EL (cell line): Measurements from ENCODE around the gene RAB7B.
"Not testable (repeated sequence)": the region's sequence is repeated elsewhere in the genome, so short reads cannot be mapped to it uniquely, and the experiment has no call there.

ENCODE experiments used
- DNase-seq: peaks from one replicate; pipeline ENCODE4 v3.0.0-alpha.2; 2016

Gene RAB7B, protein sequence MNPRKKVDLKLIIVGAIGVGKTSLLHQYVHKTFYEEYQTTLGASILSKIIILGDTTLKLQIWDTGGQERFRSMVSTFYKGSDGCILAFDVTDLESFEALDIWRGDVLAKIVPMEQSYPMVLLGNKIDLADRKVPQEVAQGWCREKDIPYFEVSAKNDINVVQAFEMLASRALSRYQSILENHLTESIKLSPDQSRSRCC

DNA sequence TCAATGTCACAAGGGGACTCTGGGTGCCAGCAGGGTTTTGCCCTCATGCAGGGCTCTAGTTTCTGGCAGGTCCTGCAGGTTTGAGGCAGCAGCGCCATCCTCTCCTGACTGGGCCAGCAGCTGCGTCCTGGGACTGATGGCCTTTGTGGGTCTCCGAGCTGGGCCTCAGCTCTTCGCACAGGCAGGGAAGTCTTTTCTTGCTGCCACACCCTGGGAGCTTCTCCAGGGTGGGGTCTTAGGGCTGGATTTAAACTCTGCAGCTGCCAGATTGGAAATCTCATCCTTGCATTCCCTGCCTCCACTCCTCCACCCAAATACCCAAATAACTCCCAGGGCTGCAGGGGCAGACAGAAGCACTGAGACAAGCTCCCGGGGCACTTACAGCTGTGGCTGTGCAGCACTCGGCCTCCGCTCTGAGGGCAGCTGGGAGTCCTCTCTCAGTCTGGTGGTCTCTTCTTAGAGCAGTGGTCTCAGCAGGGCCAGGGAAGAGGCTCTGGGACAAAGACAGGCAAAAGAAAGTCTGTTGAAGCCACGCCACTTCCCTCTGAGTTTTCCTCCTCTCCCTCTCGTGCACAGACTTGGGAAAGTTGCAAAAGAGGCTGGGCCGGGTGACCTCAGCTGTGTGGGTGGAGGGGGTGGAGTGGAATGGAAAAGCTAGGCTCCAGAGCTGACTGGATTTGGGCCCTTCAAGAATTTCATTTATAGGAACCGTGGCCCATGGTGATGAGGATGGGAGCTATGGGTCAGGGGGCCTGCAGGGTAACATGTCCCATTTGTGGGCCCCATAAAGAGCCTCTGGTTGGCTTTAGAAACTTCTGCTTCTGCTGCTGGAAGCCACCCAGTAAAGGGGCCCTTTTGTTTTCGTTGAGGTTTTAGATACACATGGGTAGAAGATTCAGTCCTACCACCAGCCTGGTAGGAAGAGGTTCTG lies at the start of gene RAB7B:
Gene RAB7B (minus strand): TSS at position 525 of the 931 bp plus-strand sequence. CDS start 9,260 bp downstream, outside the sequence.
- DNase-seq, result peak; percentile 75

DNA sequence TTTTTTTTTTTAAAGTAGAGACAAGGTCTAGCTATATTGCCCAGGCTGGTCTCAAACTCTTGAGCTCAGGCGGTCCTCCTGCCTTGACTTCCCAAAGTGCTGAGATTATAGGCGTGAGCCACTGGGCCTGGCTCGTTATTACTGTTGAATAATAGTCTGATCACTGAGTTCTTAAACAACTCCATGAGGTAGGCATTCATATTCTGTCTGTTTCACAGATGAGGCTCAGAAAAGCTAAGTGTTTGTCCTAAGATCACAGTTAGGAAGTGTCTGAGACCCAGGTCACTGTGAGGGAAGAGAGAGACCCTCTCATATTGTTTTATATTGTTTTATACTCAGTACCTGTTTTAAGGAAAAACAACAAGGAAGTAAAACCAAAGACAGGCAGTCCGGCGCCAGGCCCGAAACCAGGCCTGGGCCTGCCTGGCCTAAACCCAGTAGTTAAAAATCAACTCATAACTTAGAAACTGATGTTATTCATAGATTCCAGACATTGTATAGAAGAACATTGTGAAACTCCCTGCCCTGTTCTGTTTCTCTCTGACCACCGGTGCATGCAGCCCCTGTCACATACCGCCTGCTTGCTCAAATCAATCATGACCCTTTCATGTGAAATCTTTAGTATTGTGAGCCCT lies 49.2 kb upstream of the RAB7B start:
- not testable (repeated sequence) for DNase-seq

DNA sequence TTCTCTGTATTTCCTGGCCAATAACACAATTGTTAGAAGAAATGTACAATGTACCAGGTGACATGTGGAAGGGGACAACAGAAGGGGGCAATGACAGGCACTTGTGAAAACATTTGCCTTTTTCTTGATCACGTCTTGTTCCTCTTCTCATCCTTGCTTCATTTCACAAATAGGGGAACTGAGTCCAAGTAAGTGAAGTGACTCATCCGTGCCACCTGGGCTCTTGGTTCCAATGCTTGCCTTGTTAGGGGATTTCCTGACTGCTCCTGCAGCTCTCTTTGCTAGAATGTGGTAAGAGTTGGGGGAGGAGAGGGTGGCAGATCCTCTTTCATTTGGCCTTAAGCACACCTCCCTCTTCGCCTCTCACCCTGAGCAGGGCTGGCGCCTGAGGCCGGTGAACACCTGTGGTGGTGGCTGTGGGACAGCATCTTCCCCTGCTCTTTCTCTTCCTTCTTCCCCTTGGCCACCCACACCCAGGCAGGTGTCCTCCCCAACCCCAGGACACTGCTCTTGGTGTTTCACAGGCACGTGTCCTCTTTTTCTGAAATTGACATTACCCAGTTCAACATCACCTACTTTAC lies 47.5 kb upstream of the RAB7B start:
- DNase-seq, result no peak

DNA sequence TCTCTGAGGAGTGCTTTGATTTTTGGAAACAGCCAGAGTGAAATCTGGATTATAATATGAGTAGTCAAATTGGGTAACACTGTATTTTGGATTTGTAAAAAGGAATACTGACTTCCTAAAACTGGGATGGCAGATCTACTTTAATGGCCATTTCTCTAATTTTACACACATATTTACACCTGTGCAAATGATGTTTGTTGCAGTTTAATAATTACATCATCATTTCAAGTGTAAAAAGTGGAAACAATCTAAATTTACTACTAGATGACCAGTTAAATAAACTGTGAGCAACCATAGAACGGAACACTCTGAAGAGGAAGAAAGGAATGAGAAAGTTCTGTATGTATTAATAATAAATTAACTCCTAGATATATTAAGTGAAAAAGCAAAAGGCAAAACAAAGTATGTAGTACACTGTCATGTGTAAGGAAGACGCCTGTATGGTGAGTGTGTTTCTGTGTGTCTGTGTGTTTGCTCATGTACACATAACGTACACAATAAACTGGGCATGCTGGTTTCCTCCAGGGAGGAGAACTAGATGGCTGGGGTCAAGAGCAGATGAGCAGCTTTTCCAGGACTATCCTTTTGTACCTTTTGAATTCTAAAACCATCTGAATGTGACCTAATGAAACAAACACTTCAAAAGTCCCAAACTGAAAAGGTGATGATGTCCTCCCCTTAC lies 46.9 kb upstream of the RAB7B start:
- DNase-seq, result no peak

DNA sequence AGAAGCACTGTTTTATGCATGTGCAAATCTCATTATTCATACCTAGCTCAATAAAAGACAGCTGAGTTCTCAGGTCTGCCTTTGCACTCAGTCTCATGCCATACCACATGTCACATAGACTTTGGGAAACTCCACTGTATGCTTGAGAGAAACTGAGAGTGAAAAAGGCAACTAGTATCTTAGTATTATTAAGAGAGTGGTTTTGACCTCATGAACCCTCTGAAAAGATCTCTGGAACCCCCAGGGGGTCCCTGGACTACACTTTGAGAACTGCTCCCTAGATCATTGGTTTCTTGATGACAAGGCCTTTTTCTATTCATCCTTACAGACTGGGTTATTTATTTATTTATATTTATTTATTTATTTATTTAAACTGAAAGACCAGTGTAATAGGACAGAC lies 46.1 kb upstream of the RAB7B start:
- no peak for DNase-seq

DNA sequence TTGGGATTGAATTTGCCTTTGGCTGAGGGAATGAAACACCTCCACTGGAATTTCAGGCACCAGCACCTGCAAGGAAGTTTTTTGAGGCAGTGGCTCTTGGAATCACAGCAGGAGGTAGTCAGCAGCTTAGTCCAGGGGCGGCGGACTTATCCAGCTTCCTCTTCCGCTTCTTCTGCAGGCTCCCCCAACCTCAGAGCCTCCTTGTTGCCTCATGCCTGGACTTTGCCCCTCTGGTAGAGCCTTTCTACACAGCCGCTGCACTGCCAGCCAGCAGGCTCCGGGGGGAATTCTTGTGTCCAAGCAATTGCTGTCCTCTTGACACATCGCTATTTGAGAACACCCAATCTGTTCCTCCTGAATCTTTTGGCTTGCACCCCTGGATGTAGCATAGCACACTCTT lies 45.4 kb upstream of the RAB7B start:
- no peak for DNase-seq

DNA sequence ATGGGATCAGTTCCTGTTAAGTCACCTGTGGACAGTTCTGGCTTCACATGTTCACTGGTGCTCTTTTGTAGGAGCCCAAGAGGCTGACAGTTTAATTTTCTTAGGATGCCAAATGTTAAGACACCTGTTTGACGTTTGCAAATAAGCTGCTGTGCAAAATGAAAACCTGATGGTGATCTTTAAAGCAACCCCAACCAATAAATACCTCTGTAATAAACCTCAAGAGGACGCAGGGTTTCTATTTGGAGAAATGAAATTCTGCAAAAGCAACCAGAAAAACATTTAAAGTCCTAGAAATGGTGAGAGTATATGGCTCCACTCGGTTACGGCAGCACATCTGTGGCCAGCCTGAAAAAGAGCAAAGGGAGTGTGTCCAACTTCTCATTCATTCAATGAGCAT lies 44.1 kb upstream of the RAB7B start:
- no peak for DNase-seq

DNA sequence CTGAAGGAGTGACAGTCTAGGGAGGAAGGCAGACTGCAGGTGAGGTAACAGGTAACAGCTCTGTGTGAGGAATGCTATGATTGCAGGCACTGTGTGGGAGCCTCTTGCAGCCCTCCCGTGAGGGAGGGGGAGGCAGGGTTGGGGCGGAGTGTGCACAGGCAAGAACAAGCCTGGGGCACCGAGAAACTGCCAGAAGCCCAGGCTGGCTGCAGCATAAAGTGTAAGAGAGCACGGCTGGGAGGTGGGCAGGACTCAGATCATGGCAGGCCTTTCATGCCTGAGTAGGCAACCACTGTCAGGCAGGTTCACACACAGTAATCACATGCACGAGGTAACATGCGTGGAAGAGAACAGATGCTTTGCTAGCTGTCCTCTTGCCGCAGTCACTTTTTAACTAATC lies 38.4 kb upstream of the RAB7B start:
- no peak for DNase-seq

DNA sequence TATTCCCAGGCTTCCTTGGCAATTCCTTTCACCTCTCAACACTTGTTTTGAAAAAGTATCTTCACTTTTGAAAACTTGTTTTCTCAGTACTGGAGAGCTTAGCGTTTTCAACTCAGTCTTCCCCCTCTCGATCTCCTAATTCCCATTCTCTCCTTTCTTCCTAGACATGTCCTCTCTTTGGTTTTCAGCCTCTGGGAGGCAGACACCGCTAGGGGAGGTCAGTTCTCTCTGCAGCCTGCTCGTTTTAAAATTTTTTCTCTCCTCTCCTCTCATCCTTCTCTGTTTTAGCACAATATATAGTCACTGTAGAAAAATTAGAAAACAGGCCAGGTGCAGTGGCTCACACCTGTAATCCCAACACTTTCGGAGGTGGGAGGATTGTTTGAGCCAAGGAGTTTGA lies 37.1 kb upstream of the RAB7B start:
- no peak for DNase-seq

DNA sequence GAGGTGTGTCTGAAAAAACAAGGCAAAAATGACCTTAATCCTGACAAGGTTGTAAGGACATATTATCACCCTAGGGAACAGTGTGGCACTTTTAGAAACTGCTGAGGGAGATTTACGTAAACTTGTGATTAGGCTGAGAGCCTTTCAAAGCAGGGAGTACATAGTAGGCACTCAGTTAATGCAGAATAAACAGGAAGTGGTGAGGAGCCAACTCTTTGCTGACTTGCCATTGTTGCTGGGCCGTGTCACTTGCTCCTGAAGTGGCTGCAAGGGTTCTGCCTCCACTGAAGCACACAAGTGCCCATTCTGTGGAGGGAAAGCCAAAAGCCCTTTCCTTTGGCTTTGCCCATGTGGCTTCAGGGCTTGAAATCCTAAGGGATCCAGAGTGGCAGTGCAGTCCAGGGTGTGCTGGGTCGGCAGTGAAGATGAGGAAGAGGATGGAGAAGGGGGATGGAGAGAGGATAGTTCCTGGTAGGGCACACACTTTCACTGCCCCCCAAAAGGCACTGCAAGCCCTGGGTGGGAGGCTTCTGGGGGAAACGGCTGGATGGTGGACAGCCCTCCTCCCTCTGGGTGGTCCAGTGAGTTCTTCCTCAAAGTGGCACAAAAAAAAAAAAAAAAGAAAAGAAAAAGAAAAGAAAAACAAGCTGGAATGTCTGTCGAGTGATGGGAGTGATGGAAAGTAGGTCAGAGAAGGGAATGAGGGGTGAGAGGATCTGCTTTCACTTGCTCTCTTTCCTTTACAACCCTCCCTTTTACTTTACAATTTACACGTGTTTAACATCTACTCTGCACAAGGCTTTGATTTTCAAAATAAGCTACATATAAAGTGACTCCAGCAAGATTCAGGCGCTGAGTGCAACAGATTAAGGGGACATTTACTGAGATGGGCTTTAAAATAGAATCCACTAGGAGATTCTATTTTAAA lies 36.1 kb upstream of the RAB7B start:
- no peak for DNase-seq

DNA sequence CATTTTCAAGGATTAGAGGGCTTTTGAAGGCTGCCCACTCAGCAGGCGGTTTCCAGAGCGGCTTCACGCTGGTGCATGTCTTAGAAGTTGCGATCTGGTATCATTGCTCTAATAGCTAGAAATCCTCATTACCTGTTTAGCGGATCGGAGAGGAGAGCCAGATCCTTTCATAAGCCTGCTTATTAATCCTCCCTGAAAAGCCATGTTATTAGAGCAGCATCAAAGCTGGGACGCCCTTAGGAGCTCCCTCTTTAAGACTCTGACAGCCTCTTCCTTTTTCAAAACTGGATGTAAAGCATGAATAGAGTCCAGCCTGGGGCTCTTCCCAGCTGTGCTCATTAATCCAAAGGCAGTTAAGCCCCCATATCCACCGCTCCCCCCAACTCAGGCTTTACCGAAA lies 34.4 kb upstream of the RAB7B start:
- DNase-seq, result no peak

DNA sequence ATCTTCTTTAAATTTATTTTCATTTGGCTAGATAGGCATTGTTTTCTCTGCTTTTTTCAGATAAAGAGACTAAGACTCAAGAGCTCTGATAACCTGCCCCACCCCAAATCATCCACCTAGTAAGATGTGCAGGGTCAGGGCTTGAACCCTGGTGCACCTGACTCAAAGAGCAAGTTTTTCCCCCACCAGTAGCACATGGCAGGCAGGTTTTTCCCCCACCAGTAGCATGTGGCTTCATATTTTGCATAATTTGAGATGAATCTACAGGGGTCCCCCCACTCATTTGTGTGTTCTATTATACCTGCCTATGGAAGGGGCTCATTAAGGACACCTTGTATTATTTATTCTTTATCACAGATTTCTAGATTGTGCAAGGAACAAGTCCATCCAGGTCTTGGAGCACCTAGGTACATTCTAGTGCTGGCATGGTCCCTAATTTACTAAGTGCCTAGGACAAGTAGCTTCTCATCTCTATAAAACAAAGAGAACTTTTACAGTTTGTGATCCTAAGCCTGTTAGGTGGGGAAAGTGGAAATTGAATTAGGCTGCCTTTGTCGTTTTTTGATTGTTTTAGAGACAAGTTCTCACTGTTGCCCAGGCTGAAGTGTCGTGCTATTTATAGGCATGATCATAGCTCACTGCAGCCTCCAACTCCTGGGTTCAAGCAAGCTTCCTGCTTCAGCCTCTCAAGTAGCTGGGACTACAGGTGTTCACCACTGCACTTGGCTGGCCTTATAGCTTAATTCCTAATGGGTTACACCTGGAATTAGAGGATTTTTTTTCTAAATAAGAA lies 33.7 kb upstream of the RAB7B start:
- DNase-seq, result no peak

DNA sequence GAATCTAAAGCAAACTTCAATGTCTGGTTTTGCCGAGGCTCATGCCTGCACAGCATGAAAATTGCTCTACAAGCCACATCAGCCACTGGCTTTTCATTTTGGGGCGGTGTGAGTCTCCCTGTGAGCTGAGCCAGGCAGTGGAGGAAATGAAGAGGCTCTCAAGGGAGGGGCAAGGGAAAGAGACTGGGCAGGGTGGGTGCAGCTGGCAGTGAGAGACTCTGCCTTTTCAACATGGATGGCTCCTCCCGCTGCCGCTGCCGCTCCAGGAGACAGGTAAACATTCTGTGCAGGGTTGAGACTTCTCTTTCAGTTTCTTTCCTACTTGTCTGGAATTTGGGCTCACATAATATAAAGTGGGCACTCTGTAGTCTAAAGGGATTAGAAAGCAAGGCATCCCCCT lies 31.8 kb upstream of the RAB7B start:
- no peak for DNase-seq

DNA sequence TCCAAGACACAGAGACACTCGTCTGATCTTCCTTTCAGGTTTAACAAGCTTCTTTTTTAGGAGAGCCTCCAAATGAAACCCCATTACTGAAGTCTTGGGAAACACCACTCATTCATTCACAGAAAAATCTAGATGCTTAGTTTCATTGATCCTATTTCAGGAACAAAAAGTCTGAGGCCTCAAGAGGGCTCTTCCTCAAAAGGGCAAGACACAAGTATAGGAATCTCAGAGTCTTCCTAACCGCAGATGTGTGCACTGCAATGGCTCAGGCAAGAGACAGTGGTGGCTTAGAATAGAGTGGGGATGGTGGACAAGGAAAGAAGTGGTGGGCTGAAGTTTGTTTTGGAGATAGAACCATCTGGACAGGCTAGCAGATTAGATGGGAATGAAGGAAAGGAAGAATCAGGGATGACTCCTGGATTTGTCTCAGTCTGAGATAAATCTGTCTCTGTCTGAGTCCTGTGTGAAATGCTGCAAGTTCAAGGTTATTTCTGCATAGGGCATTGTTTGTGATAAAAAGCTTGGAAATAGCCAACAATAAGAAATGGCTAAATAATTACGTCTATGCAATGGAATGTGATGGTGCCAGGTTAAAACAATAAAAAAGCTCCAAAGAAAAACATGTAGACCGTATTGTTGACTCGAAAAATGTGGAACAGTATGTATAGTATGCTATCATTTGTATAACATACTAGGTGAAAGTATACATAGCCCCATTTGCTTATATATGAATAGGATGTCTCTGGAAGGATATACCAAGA lies 29.4 kb upstream of the RAB7B start:
- no peak for DNase-seq

DNA sequence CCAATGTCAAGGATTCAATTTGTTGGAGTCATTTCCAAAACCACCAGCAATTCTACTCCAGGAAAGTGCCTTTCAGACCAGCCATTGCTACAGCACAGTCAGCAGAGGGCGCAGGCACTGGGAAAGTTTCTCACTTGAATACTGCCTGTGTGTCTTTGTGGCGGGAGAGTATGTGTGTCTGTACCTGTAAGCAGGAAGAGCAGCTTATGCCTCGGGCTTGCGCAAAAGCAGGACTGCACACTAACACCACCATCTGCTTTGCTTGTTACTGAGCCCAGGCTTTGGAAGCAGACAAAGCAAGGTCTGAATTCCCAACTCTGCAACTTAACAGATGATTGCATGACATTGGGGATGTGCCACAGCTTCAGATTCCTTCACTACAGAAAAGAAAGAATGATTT lies 27.5 kb upstream of the RAB7B start:
- DNase-seq, result peak; percentile 67

DNA sequence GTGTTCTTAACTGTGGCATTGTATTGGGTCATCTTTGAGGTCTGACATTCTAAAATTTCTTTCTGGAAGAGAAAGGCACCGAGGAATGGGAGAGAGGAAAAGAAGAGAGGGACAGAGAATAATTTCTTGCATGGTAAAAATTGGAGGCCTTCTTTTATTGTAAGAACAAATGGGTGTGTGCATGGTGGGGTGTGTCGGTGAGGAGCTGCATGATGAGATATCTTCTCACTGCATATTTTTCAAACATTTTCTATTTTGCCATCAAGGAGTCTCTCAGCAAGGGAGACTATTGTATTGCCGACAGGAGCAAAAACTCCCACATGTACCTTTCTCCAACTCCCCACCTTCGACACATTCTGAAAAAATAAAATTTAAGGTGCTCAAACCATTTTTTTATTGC lies 27.0 kb upstream of the RAB7B start:
- DNase-seq, result no peak

DNA sequence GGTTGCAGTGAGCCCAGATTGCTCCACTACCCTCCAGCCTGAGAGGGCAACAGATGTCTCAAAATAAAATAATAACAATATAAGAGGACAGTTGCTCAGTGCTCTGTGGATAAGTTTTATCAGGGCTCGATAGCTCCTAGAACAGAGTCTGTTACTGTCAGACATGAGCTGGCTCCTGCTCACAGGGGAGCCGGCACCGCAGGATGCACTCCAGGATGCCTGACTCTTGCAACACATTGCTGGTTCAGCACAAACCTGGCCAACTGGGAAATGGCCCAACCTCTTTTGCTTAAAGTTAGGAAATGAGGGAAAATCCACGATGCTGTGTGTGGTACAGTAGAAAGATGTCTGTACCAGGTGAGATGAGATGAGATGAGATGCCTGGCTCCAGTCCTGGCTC lies 26.3 kb upstream of the RAB7B start:
- DNase-seq, result no peak

DNA sequence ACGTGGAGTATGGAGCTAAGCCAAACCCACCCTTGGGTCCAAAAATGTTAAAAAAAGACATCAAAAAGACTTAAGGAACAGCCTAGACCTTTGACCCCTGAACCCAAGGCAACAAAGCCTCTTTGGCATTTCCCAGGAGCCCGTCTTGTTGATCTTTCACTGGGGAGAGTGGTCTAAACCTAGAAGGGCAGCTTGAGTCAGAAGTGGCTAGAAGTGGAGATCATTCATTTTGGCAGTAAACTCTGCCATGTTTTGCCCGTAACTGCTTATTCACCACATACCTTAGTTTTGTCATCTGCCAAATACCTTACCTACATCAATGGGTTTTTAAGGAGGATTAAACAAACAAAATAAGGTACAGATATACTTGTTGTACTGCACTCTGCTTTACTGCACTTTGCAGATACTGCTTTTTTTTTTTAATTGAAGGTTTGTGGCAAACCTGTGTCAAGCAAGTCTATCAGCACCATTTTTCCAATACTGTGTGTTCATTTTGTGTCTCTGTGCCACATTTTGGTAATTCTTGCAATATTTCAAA lies 22.2 kb upstream of the RAB7B start:
- DNase-seq, result no peak

DNA sequence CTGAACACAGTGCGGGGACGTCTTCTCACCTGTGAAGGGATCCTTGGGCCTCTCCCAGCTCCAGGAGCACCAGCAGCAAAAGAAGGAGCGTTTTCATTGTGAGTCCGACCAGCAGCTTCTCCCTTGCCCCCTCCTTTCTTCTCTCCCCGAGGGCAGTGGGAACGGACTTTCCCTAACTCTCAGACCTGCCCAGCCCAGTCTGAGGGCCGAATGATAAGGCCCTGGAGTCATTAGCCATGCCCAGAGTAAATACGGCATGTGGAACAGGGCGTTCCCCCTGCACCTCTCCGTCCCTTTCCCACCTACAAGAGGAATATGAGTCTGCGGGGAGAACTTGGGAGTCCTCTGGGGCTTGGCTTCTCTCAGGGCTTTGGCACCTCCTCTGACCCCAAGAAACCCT lies 20.5 kb upstream of the RAB7B start, which contains the start of gene CTSE:
Gene CTSE (minus strand): TSS at position 201 of the 400 bp plus-strand sequence. CDS start 104 bp downstream, at position 97.
- no peak for DNase-seq

DNA sequence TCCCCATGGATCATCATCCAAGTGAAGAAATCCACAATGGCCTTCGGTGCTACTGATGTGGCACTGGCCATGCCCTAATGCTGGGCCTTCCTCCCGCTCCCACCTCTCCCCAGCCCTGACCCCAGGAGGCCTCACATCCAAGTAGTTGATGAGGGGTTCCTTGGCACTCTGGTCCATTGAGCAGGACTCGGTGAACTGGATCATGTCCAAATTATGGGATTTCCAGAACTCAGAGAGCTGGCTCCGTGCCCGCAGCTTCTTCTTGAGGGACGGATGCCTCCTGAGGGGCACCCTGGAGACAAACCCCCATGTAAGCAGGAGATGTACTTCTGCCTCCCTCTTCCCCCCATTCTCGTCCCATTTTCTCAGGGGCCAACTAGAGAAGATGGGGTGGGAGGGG lies 19.6 kb upstream of the RAB7B start:
- DNase-seq, result no peak
